HepG2 (cell line): ENCODE data around the gene UBE4A. TPM values are rescaled to one million over a fixed set of nuclear protein-coding genes. Genes with fewer than 3 reads are reported as not detected.

ENCODE experiments used
- ATF7-NPFF ChIP-seq: sonication (generic); formaldehyde crosslinking; IDR thresholded peaks from 2 replicates; pipeline ENCODE4 v1.8.1; 2023; ENCODE audit warnings: mild to moderate bottlenecking, low read depth, missing genetic modification reagents, moderate library complexity
- ATRX ChIP-seq: sonication (generic); formaldehyde crosslinking; IDR thresholded peaks from 2 replicates; pipeline ENCODE4 v1.4.0; 2020; ENCODE audit warnings: missing genetic modification reagents, borderline replicate concordance
- CBX1 ChIP-seq: IDR thresholded peaks from one replicate; pipeline ENCODE4 v1.6.1; 2016; ENCODE audit warnings: antibody characterized with exemption, low read depth
- DNMT1 ChIP-seq: sonication (generic); formaldehyde crosslinking; IDR thresholded peaks from 2 replicates; pipeline ENCODE4 v1.5.1; 2020; ENCODE audit warnings: mild to moderate bottlenecking, missing genetic modification reagents
- EED ChIP-seq: sonication (generic); formaldehyde crosslinking; IDR thresholded peaks from 2 replicates; pipeline ENCODE4 v1.5.0; 2020; ENCODE audit warnings: mild to moderate bottlenecking, missing genetic modification reagents
- HMG20B ChIP-seq: conservative IDR thresholded peaks from 2 replicates; pipeline ENCODE4 v1.6.1; 2016; ENCODE audit warnings: missing genetic modification reagents, missing compliant biosample characterization
- HNRNPH1 ChIP-seq: fragments of 200-400 bp; formaldehyde crosslinking; optimal IDR thresholded peaks from 2 replicates; pipeline ENCODE3; 2017; ENCODE audit warnings: mild to moderate bottlenecking, low read depth, low read length
- HOXA3 ChIP-seq: sonication (generic); formaldehyde crosslinking; IDR thresholded peaks from 2 replicates; pipeline ENCODE4 v1.5.0; 2020; ENCODE audit warnings: missing genetic modification reagents
- IRF2 ChIP-seq: IDR thresholded peaks from 2 replicates; pipeline ENCODE4 v1.6.1; 2018; ENCODE audit warnings: missing genetic modification reagents, missing compliant biosample characterization
- MIER2 ChIP-seq: IDR thresholded peaks from 2 replicates; pipeline ENCODE4 v1.6.1; 2016; ENCODE audit warnings: missing biosample characterization, missing genetic modification reagents
- NCOA1 ChIP-seq: sonication (generic); formaldehyde crosslinking; IDR thresholded peaks from 2 replicates; pipeline ENCODE4 v1.9.0; 2021; ENCODE audit warnings: missing genetic modification reagents
- NR3C1 ChIP-seq: sonication (generic); formaldehyde crosslinking; IDR thresholded peaks from 2 replicates; pipeline ENCODE4 v1.4.0; 2020; ENCODE audit warnings: missing genetic modification reagents
- PHF8 ChIP-seq: sonication (generic); formaldehyde crosslinking; IDR thresholded peaks from 2 replicates; pipeline ENCODE4 v1.5.0; 2020; ENCODE audit warnings: missing genetic modification reagents
- SMARCE1 ChIP-seq: fragments of 450-650 bp; IDR thresholded peaks from 2 replicates; pipeline ENCODE4 v1.6.1; 2017; ENCODE audit warnings: borderline replicate concordance
- YEATS4 ChIP-seq: sonication (generic); formaldehyde crosslinking; IDR thresholded peaks from 2 replicates; pipeline ENCODE4 v1.4.0; 2020; ENCODE audit warnings: missing genetic modification reagents, borderline replicate concordance
- ZNF556 ChIP-seq: sonication (generic); formaldehyde crosslinking; IDR thresholded peaks from 2 replicates; pipeline ENCODE4 v1.4.0; 2020; ENCODE audit warnings: mild to moderate bottlenecking, missing genetic modification reagents, borderline replicate concordance
- ZNF777 ChIP-seq: sonication (generic); formaldehyde crosslinking; IDR thresholded peaks from 2 replicates; pipeline ENCODE4 v1.4.0; 2020; ENCODE audit warnings: missing genetic modification reagents
- polyA plus RNA-seq, 8 experiments: library from polyadenylated mRNA; depleted of rRNA in 3 of 8; stranded (reverse) in 7 of 8; unstranded in 1 of 8; fragments of >200 nt; fragmentation: Illumina TruSeq in 4 of 8; extraction: Trizol in 4 of 8; gene quantifications; 2 replicates each; pipeline versions ENCODE4 v1.2.1 to v1.2.3, GENCODE V29; 2011 to 2016; ENCODE audit warnings: low read depth in 4 of 8, missing spikeins in 1 of 8, mixed read lengths in 1 of 8; ENCODE audit not compliant: insufficient read depth in 1 of 8
- total RNA-seq, 5 experiments: library from RNA; depleted of rRNA; stranded (reverse); fragments of >200 nt; fragmentation: Illumina TruSeq; extraction: Trizol; gene quantifications; 2 replicates each; pipeline ENCODE4 v1.2.3, GENCODE V29; 2016; ENCODE audit warnings: low read depth in 1 of 5
- TF ChIP-seq, protein P1 (sequence below): sonication (generic); formaldehyde crosslinking; IDR thresholded peaks from 2 replicates; pipeline ENCODE4 v1.8.0; 2023; ENCODE audit warnings: mild to moderate bottlenecking, missing genetic modification reagents
- TF ChIP-seq, protein P2 (sequence below): sonication (generic); formaldehyde crosslinking; conservative IDR thresholded peaks from 2 replicates; pipeline ENCODE4 v1.4.0; 2020; ENCODE audit warnings: missing genetic modification reagents
- TF ChIP-seq, protein P3 (sequence below), 2 experiments: sonication (generic) in 1 of 2; formaldehyde crosslinking in 1 of 2; IDR thresholded peaks; 2 replicates each; pipeline versions ENCODE4 v1.4.0 to v1.6.1; 2018 to 2020; ENCODE audit warnings: missing genetic modification reagents in 2 of 2, borderline replicate concordance in 1 of 2, low read depth in 1 of 2, mild to moderate bottlenecking in 1 of 2, missing biosample characterization in 1 of 2
- TF ChIP-seq, protein P4 (sequence below): IDR thresholded peaks from 2 replicates; pipeline ENCODE4 v1.6.1; 2016; ENCODE audit warnings: low read depth, borderline replicate concordance
- TF ChIP-seq, protein P5 (sequence below): sonication (generic); formaldehyde crosslinking; IDR thresholded peaks from 2 replicates; pipeline ENCODE4 v1.9.0; 2021; ENCODE audit warnings: missing genetic modification reagents, borderline replicate concordance
- TF ChIP-seq, protein P6 (sequence below): sonication (generic); formaldehyde crosslinking; IDR thresholded peaks from 2 replicates; pipeline ENCODE4 v1.4.0; 2020; ENCODE audit warnings: missing genetic modification reagents

UBE4A gene
- total and polyA plus RNA-seq, 2 of the 13 experiments (the other 11 are each of a cell fraction or from before 2014, with no cell fraction given), result 15.1 to 32.7 TPM

DNA sequence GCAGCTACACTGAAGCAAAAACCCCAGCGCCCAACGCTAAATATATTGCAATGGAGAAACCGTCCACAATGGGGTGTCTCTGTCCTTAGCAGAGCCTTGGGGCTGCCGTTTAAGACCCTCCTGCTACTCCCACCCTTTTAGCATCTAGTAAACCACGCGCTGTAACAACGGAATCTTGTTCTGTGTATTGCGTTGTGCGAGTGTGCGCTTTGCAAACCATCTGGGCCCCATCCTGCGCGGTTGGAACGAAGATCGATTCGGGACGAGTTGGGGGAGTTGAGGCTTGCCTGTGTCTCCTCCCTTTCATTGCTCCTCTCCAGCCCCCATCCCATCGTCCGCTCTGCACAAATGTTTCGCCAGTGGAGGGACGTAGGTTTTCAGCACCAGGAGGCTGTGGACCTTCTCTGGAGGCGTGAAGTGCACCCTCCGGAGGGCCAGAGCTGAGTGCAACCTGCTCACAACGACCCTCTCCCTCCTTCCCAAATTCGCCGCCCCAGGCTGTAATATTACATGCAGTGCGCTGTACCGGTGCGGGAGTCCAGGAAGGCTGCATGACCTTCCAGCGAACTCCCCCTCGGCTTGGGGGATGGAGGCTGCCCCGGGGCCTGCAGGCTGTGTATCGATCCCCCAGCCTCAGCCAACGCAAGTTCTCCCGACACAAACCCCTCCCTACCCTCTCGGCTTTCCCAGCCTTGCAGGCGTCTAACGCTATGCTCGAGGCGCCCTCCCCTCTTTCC, 75.3 kb downstream of the UBE4A start (continued):
- TF ChIP-seq HOXA3, result peak; percentile 23; the same call in 1 of the 2 replicates
- TF ChIP-seq, protein P1, sequence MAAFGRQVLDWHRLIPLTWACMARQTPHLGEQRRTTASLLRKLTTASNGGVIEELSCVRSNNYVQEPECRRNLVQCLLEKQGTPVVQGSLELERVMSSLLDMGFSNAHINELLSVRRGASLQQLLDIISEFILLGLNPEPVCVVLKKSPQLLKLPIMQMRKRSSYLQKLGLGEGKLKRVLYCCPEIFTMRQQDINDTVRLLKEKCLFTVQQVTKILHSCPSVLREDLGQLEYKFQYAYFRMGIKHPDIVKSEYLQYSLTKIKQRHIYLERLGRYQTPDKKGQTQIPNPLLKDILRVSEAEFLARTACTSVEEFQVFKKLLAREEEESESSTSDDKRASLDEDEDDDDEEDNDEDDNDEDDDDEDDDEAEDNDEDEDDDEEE (CRISPR knock-in tag), result peak; percentile 43; the same call in 1 of the 2 replicates
- peak; percentile 63; the same call in 1 of the 2 replicates for TF ChIP-seq DNMT1
- TF ChIP-seq ZNF777 (CRISPR knock-in tag), result peak; percentile 21; the same call in 1 of the 2 replicates
- TF ChIP-seq, protein P2, sequence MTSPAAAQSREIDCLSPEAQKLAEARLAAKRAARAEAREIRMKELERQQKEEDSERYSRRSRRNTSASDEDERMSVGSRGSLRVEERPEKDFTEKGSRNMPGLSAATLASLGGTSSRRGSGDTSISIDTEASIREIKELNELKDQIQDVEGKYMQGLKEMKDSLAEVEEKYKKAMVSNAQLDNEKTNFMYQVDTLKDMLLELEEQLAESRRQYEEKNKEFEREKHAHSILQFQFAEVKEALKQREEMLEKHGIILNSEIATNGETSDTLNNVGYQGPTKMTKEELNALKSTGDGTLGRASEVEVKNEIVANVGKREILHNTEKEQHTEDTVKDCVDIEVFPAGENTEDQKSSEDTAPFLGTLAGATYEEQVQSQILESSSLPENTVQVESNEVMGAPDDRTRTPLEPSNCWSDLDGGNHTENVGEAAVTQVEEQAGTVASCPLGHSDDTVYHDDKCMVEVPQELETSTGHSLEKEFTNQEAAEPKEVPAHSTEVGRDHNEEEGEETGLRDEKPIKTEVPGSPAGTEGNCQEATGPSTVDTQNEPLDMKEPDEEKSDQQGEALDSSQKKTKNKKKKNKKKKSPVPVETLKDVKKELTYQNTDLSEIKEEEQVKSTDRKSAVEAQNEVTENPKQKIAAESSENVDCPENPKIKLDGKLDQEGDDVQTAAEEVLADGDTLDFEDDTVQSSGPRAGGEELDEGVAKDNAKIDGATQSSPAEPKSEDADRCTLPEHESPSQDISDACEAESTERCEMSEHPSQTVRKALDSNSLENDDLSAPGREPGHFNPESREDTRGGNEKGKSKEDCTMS (CRISPR knock-in tag), result no peak
- TF ChIP-seq, protein P3, sequence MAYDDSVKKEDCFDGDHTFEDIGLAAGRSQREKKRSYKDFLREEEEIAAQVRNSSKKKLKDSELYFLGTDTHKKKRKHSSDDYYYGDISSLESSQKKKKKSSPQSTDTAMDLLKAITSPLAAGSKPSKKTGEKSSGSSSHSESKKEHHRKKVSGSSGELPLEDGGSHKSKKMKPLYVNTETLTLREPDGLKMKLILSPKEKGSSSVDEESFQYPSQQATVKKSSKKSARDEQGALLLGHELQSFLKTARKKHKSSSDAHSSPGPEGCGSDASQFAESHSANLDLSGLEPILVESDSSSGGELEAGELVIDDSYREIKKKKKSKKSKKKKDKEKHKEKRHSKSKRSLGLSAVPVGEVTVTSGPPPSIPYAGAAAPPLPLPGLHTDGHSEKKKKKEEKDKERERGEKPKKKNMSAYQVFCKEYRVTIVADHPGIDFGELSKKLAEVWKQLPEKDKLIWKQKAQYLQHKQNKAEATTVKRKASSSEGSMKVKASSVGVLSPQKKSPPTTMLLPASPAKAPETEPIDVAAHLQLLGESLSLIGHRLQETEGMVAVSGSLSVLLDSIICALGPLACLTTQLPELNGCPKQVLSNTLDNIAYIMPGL (CRISPR knock-in tag; IDR thresholded peaks at IDR 0.05; ENCODE audit: borderline replicate concordance in 1 of 2, low read depth in 1 of 2), result peak in 1 of 2 experiments; percentile 55; a peak in 2 of 4 replicates
- TF ChIP-seq HMG20B, result no peak
- peak; percentile 22; the same call in 1 of the 2 replicates for TF ChIP-seq ATF7-NPFF (CRISPR knock-in tag)
- TF ChIP-seq ZNF556, result 0 out of 2 replicates have a peak, but pooled peaks have one; percentile 45
- TF ChIP-seq, protein P4, sequence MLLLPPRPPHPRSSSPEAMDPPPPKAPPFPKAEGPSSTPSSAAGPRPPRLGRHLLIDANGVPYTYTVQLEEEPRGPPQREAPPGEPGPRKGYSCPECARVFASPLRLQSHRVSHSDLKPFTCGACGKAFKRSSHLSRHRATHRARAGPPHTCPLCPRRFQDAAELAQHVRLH (CRISPR knock-in tag), result no peak
- peak; percentile 65; the same call in 1 of the 2 replicates for TF ChIP-seq NCOA1 (CRISPR knock-in tag)
- TF ChIP-seq SMARCE1, result no peak
- peak; percentile 26 for TF ChIP-seq CBX1
- peak; percentile 85 for TF ChIP-seq MIER2 (CRISPR knock-in tag)
- no peak for TF ChIP-seq ATRX (CRISPR knock-in tag)
- TF ChIP-seq, protein P5, sequence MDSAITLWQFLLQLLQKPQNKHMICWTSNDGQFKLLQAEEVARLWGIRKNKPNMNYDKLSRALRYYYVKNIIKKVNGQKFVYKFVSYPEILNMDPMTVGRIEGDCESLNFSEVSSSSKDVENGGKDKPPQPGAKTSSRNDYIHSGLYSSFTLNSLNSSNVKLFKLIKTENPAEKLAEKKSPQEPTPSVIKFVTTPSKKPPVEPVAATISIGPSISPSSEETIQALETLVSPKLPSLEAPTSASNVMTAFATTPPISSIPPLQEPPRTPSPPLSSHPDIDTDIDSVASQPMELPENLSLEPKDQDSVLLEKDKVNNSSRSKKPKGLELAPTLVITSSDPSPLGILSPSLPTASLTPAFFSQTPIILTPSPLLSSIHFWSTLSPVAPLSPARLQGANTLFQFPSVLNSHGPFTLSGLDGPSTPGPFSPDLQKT (CRISPR knock-in tag), result no peak
- no peak for TF ChIP-seq HNRNPH1
- no peak for TF ChIP-seq IRF2 (CRISPR knock-in tag)
- peak; percentile 75 for TF ChIP-seq YEATS4 (CRISPR knock-in tag)
- no peak for TF ChIP-seq NR3C1 (CRISPR knock-in tag)
- TF ChIP-seq EED (CRISPR knock-in tag), result 0 out of 2 replicates have a peak, but pooled peaks have one; percentile 66
- TF ChIP-seq, protein P6, sequence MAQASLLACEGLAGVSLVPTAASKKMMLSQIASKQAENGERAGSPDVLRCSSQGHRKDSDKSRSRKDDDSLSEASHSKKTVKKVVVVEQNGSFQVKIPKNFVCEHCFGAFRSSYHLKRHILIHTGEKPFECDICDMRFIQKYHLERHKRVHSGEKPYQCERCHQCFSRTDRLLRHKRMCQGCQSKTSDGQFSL (CRISPR knock-in tag), result 0 out of 2 replicates have a peak, but pooled peaks have one; percentile 19
- TF ChIP-seq PHF8 (CRISPR knock-in tag), result peak; percentile 64
